Neural cell (in vitro differentiated cells): ENCODE results near the gene EXOC6B.

Experiments
- CTCF ChIP-seq: fragments of 450-650 bp; IDR thresholded peaks from 2 replicates; pipeline ENCODE4 v1.5.1; 2014; ENCODE audit warnings: antibody characterized with exemption, mild to moderate bottlenecking, moderate library complexity; ENCODE audit not compliant: poor library complexity, severe bottlenecking
- EP300 ChIP-seq: fragments of 450-650 bp; conservative IDR thresholded peaks from 2 replicates; pipeline ENCODE4 v1.6.1; 2014; ENCODE audit warnings: antibody characterized with exemption, mild to moderate bottlenecking, moderate library complexity; ENCODE audit not compliant: poor library complexity, severe bottlenecking
- EZH2 ChIP-seq: fragments of 200-600, 300-800 bp; shearing (Covaris generic), sonication (generic); IDR thresholded peaks from 2 replicates; pipeline ENCODE4 v1.6.1; 2014; ENCODE audit warnings: antibody characterized with exemption, low read length, borderline replicate concordance, mild to moderate bottlenecking; ENCODE audit not compliant: insufficient read depth, poor library complexity, severe bottlenecking
- MXI1 ChIP-seq: fragments of 450-650 bp; conservative IDR thresholded peaks from 2 replicates; pipeline ENCODE4 v1.6.1; 2014; ENCODE audit warnings: antibody characterized with exemption, mild to moderate bottlenecking; ENCODE audit not compliant: poor library complexity, severe bottlenecking
- POLR2AphosphoS5 ChIP-seq: IDR thresholded peaks from 2 replicates; pipeline ENCODE4 v1.6.1; 2012
- RAD21 ChIP-seq: fragments of 450-650 bp; conservative IDR thresholded peaks from 2 replicates; pipeline ENCODE4 v1.6.1; 2014; ENCODE audit warnings: antibody characterized with exemption, mild to moderate bottlenecking, moderate library complexity
- REST ChIP-seq: IDR thresholded peaks from 2 replicates; pipeline ENCODE4 v1.6.1; 2012; ENCODE audit warnings: borderline replicate concordance
- SMC3 ChIP-seq: fragments of 450-650 bp; conservative IDR thresholded peaks from 2 replicates; pipeline ENCODE4 v1.6.1; 2014; ENCODE audit warnings: antibody characterized with exemption, mild to moderate bottlenecking, moderate library complexity; ENCODE audit not compliant: poor library complexity
- TAF1 ChIP-seq: IDR thresholded peaks from 2 replicates; pipeline ENCODE4 v1.6.1; 2012; ENCODE audit warnings: low read depth

DNA sequence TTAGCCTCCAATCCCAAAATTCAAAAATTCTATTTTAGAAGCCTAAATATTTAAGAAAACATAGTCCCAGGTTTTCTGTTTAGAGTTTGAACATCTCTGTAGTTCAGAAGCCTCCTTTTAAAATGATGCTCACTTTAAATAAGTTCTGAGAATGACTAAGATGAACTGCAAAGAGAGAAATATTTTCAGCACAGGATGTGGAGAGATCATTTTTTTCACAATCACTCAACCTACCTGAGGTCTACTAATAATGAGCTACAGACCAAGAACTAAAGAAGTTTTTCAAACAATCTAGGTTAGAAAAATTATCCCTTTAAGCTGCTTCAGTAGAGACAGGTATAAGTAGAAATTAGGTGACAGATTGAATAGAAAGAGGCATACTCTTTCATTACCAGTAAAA is 493.1 kb downstream of the EXOC6B start:
- TF ChIP-seq CTCF: no peak
- TF ChIP-seq POLR2AphosphoS5: no peak
- TF ChIP-seq EZH2: no peak
- TF ChIP-seq SMC3: no peak
- no peak for TF ChIP-seq REST
- no peak for TF ChIP-seq RAD21
- no peak for TF ChIP-seq EP300
- TF ChIP-seq TAF1: no peak
- TF ChIP-seq MXI1: no peak
